HepG2 (cell line): ENCODE measurements around the gene VPS54. TPM values are rescaled to one million over a fixed set of nuclear protein-coding genes. Genes with fewer than 3 reads are reported as not detected.
A peak's percentile ranks its signal among the peaks of the same experiment; 100 is the strongest.

Experiments used
- ARID3A ChIP-seq: IDR thresholded peaks from 2 replicates; pipeline ENCODE4 v1.6.1; 2012; ENCODE audit warnings: low read depth, low read length, improper control_type of control experiment
- ARID5B ChIP-seq: IDR thresholded peaks from 2 replicates; pipeline ENCODE4 v1.4.0; 2020; ENCODE audit warnings: mild to moderate bottlenecking, missing genetic modification reagents
- FUBP1 ChIP-seq: sonication (generic); formaldehyde crosslinking; IDR thresholded peaks from 2 replicates; pipeline ENCODE4 v1.5.1; 2020; ENCODE audit warnings: missing genetic modification reagents, mild to moderate bottlenecking, borderline replicate concordance
- HMGXB4 ChIP-seq, 2 experiments: sonication (generic) in 1 of 2; formaldehyde crosslinking in 1 of 2; IDR thresholded peaks; 2 replicates each; pipeline versions ENCODE4 v1.4.0 to v1.6.1; 2018 to 2020; ENCODE audit warnings: missing genetic modification reagents in 2 of 2, borderline replicate concordance in 1 of 2, low read depth in 1 of 2, mild to moderate bottlenecking in 1 of 2, missing biosample characterization in 1 of 2
- IRX3 ChIP-seq: sonication (generic); formaldehyde crosslinking; IDR thresholded peaks from 2 replicates; pipeline ENCODE4 v1.8.1; 2023; ENCODE audit warnings: mild to moderate bottlenecking, low read depth, missing genetic modification reagents, borderline replicate concordance
- KDM5B ChIP-seq: sonication (generic); formaldehyde crosslinking; IDR thresholded peaks from 2 replicates; pipeline ENCODE4 v1.4.0; 2020; ENCODE audit warnings: missing genetic modification reagents, mild to moderate bottlenecking, borderline replicate concordance
- MAFF ChIP-seq: IDR thresholded peaks from 2 replicates; pipeline ENCODE4 v1.6.1; 2011; ENCODE audit warnings: low read depth, low read length, improper control_type of control experiment
- PHF8 ChIP-seq: sonication (generic); formaldehyde crosslinking; IDR thresholded peaks from 2 replicates; pipeline ENCODE4 v1.5.0; 2020; ENCODE audit warnings: missing genetic modification reagents
- POLR2AphosphoS2 ChIP-seq: IDR thresholded peaks from 2 replicates; pipeline ENCODE4 v1.6.1; 2011; ENCODE audit warnings: low read depth, low read length, improper control_type of control experiment
- RNF219 ChIP-seq: sonication (generic); formaldehyde crosslinking; IDR thresholded peaks from 2 replicates; pipeline ENCODE4 v1.5.0; 2020; ENCODE audit warnings: mild to moderate bottlenecking, missing genetic modification reagents
- SOX5 ChIP-seq: IDR thresholded peaks from 2 replicates; pipeline ENCODE4 v1.6.1; 2016; ENCODE audit warnings: borderline replicate concordance
- ZMYM4 ChIP-seq: sonication (generic); formaldehyde crosslinking; IDR thresholded peaks from 2 replicates; pipeline ENCODE4 v1.8.1; 2023; ENCODE audit warnings: mild to moderate bottlenecking, missing genetic modification reagents
- polyA plus RNA-seq, 8 experiments: library from polyadenylated mRNA; depleted of rRNA in 3 of 8; stranded (reverse) in 7 of 8; unstranded in 1 of 8; fragments of >200 nt; fragmentation: Illumina TruSeq in 4 of 8; extraction: Trizol in 4 of 8; gene quantifications; 2 replicates each; pipeline versions ENCODE4 v1.2.1 to v1.2.3, GENCODE V29; 2011 to 2016; ENCODE audit warnings: low read depth in 4 of 8, missing spikeins in 1 of 8, mixed read lengths in 1 of 8; ENCODE audit not compliant: insufficient read depth in 1 of 8
- total RNA-seq, 5 experiments: library from RNA; depleted of rRNA; stranded (reverse); fragments of >200 nt; fragmentation: Illumina TruSeq; extraction: Trizol; gene quantifications; 2 replicates each; pipeline ENCODE4 v1.2.3, GENCODE V29; 2016; ENCODE audit warnings: low read depth in 1 of 5

VPS54 gene
- total and polyA plus RNA-seq, 2 of the 13 experiments (the other 11 are each of a cell fraction or from before 2014, with no cell fraction given) = 64.7 to 77.5 TPM

- peak; percentile 85; the same call in 1 of the 2 replicates for TF ChIP-seq POLR2AphosphoS2
- TF ChIP-seq KDM5B (CRISPR knock-in tag) = no peak
- TF ChIP-seq FUBP1 (CRISPR knock-in tag) = 0 out of 2 replicates have a peak, but pooled peaks have one; percentile 47
- TF ChIP-seq PHF8 (CRISPR knock-in tag) = 0 out of 2 replicates have a peak, but pooled peaks have one; percentile 17
- TF ChIP-seq SOX5 (CRISPR knock-in tag) = 0 out of 2 replicates have a peak, but pooled peaks have one; percentile 25
- 0 out of 2 replicates have a peak, but pooled peaks have one; percentile 39 for TF ChIP-seq ARID3A
- TF ChIP-seq MAFF = peak; percentile 42
- 0 out of 4 replicates have a peak, but pooled peaks of 1 of the 2 experiments have one; percentile 25 for TF ChIP-seq HMGXB4 (CRISPR knock-in tag; IDR thresholded peaks at IDR 0.05; ENCODE audit: borderline replicate concordance in 1 of 2, low read depth in 1 of 2)
- peak; percentile 34; the same call in 1 of the 2 replicates for TF ChIP-seq ZMYM4
- no peak for TF ChIP-seq RNF219 (CRISPR knock-in tag)
- 0 out of 2 replicates have a peak, but pooled peaks have one; percentile 29 for TF ChIP-seq IRX3 (CRISPR knock-in tag)
- 0 out of 2 replicates have a peak, but pooled peaks have one; percentile 13 for TF ChIP-seq ARID5B
Observed at GRCh38 chr2:63888490-63889402, 130.5 kb downstream of the VPS54 start (continued).
